Measurements from ENCODE around the gene RIN3.

Gene RIN3

GRCh38 chr14:92516966-92517506 lies 3.5 kb downstream of the RIN3 start:
- peaks cover 12% of the 10 kb centered on the region for H3K4me1 Mint-ChIP-seq
- H3K9me3 Mint-ChIP-seq, result no peaks in the 10 kb centered on the region
- no peak overlapping the region for H3K4me3 Mint-ChIP-seq
- TF ChIP-seq CTCF (IDR thresholded peaks at IDR 0.05; ENCODE audit: unreplicated experiment in 3 of 3), result no peak
- no peak overlapping the region for H3K27ac Mint-ChIP-seq
- peaks cover 24% of the 10 kb centered on the region for H3K27me3 Mint-ChIP-seq (ENCODE audit: low read depth)
- H3K36me3 Mint-ChIP-seq (ENCODE audit: low read depth), result no peaks in the 10 kb centered on the region

DNA sequence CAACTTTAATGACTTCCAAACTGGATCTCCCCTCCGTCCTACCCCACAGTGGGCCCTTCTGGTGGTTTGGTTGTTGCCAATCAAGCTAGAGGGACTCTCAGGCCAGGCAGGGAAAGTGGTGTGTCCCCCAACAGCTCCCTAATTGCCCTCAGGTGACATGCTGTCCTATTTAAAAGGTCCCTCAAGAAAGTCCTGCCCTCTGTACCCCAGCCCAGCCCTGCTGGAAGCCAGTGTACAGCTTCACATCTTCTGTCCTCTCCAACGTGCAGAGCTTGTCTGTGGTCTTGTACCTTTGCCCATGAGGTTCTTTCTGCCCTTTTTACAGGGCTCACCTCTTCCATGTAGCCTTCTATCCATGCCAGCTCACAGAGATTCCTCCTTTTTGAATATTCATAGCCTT lies 4.2 kb downstream of the RIN3 start:
- Mint-ChIP-seq H3K36me3 (ENCODE audit: low read depth) (no peaks in the 10 kb centered on the region), H3K9me3 (no peaks in the 10 kb centered on the region), H3K27ac (no peak overlapping the region), H3K4me1 (peaks cover 12% of the 10 kb centered on the region), H3K27me3 (ENCODE audit: low read depth) (peaks cover 18% of the 10 kb centered on the region), H3K4me3 (peak overlapping the region in 1 of 3 experiments; percentile 44)
- no peak for TF ChIP-seq CTCF (IDR thresholded peaks at IDR 0.05; ENCODE audit: unreplicated experiment in 3 of 3)

GRCh38 chr14:92519246-92520101 lies 5.9 kb downstream of the RIN3 start:
- Mint-ChIP-seq H3K27me3 (ENCODE audit: low read depth) (peaks cover 17% of the 10 kb centered on the region), H3K4me3 (no peak overlapping the region), H3K4me1 (peaks cover 12% of the 10 kb centered on the region), H3K9me3 (no peaks in the 10 kb centered on the region), H3K36me3 (ENCODE audit: low read depth) (no peaks in the 10 kb centered on the region), H3K27ac (no peak overlapping the region)
- no peak for TF ChIP-seq CTCF (IDR thresholded peaks at IDR 0.05; ENCODE audit: unreplicated experiment in 3 of 3)

- H3K4me3 Mint-ChIP-seq, result no peak overlapping the region
- H3K4me1 Mint-ChIP-seq, result peaks cover 11% of the 10 kb centered on the region
- H3K36me3 Mint-ChIP-seq (ENCODE audit: low read depth), result no peaks in the 10 kb centered on the region
- no peak overlapping the region for H3K27ac Mint-ChIP-seq
- TF ChIP-seq CTCF (IDR thresholded peaks at IDR 0.05; ENCODE audit: unreplicated experiment in 3 of 3), result no peak
- no peaks in the 10 kb centered on the region for H3K9me3 Mint-ChIP-seq
- peaks cover 8% of the 10 kb centered on the region for H3K27me3 Mint-ChIP-seq (ENCODE audit: low read depth)
These were observed 6.8 kb downstream of the RIN3 start for GRCh38 chr14:92520102-92521057.

DNA sequence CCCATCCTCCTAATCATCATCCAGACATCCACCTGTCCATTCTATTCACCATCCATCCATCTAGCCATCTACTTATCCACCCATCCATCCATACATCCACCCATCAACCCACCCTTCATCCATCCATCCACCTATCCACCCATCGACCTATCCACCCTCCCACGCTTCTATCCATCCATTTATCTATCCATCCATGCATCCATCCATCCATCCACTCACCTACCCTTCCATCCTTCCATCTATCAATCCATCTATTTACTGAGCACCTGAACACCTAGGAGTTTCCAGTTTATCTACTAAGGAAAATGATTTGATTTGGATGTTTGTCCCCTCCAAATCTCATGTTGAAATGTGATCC lies 7.5 kb downstream of the RIN3 start:
- no peak overlapping the region for H3K4me3 Mint-ChIP-seq
- peaks cover 5% of the 10 kb centered on the region for H3K4me1 Mint-ChIP-seq
- H3K27ac Mint-ChIP-seq, result no peak overlapping the region
- no peaks in the 10 kb centered on the region for H3K9me3 Mint-ChIP-seq
- H3K27me3 Mint-ChIP-seq (ENCODE audit: low read depth), result peaks cover 3% of the 10 kb centered on the region
- H3K36me3 Mint-ChIP-seq (ENCODE audit: low read depth), result no peaks in the 10 kb centered on the region
- TF ChIP-seq CTCF (IDR thresholded peaks at IDR 0.05; ENCODE audit: unreplicated experiment in 3 of 3), result no peak

Measured in nephron (organoid).